Measurements from ENCODE around the gene SMIM41.

The SMIM41 gene

DNA sequence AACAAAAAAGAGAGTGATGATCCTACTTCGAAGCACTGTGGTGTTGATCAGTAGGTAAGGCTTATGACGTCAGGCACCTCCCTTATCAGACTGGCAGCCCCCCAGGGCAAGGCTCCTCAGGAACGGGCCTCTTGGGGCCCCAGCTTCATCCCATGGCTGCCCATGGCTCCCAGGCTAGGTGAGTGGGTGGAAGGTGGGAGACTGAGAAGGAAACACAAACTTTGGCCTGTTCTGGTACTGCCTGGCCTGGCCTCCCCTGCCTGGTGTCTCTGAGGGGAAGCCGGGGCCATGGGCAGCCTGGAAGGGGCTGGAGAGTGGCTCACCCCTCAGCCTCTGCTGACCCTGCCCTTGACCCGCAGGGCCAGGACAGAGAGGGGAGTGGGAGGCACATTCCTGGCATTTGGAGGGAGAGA is 73.4 kb downstream of the SMIM41 start:
- Histone ChIP-seq H3K4me3 (ENCODE audit: low read length in 2 of 2) (no peak overlapping the region), H3K9me3 (ENCODE audit: control insufficient read depth in 2 of 2, low read length in 2 of 2) (no peaks in the 10 kb centered on the region), H3K9ac (ENCODE audit: low read depth in 1 of 2, low read length in 2 of 2) (peak overlapping the region in 1 of 2 donors; percentile 78), H3K4me1 (ENCODE audit: control insufficient read depth in 2 of 2, insufficient read depth in 2 of 2, low read length in 2 of 2) (peaks cover 37 to 61% of the 10 kb centered on the region in 2 donors), H3K27ac (ENCODE audit: low read depth in 2 of 2, low read length in 2 of 2) (peak overlapping the region; percentile 98 to 100), H3K27me3 (ENCODE audit: control insufficient read depth in 2 of 2, insufficient read depth in 2 of 2, low read length in 2 of 2) (peaks cover 0 to 2% of the 10 kb centered on the region in 2 donors), H3K36me3 (ENCODE audit: control insufficient read depth in 2 of 2, insufficient read depth in 2 of 2, low read length in 2 of 2) (no peaks in the 10 kb centered on the region)

DNA sequence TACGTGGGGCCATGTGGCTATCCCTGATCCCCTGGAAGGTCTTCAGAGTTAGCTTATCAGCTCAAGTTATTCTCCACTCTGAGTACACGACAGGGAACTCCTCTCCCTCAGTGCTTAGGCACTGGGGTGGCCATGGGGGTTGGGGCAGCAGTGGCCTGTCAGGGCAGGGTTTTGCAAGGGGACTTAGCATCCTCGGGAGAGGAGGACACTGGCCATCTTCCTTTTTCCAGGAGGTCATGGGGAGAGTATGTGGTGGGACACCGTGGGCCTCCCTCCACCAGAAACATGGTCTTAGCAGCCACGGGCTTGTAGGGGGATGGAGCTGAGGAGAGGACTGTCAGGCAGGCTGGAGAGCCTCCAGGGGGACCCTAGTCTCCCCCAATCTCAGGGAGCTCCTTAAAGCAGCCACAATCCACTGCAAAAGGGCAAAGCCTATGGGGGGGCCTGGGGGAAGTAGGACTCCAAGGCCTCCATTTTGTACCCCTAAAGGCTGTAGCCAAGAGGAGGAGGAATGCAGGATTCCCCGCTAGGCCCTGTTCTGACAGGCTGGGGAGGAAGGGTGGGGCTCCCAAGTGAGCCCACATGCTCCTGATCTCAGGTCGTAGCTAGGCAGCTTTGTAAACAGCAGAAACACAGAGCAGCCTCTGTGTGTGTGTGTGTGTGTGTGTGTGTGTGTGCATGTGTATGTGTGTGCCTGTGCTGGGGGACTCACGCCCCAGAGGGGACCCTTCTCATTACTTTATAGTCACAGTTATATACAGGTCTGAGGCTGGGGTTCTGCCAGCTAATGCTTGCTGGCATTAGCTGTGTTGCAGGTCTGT is 75.8 kb downstream of the SMIM41 start:
- Histone ChIP-seq H3K4me3 (ENCODE audit: low read length in 2 of 2) (no peak overlapping the region), H3K4me1 (ENCODE audit: control insufficient read depth in 2 of 2, insufficient read depth in 2 of 2, low read length in 2 of 2) (peaks cover 15 to 37% of the 10 kb centered on the region in 2 donors), H3K36me3 (ENCODE audit: control insufficient read depth in 2 of 2, insufficient read depth in 2 of 2, low read length in 2 of 2) (no peaks in the 10 kb centered on the region), H3K27ac (ENCODE audit: low read depth in 2 of 2, low read length in 2 of 2) (no peak overlapping the region), H3K9me3 (ENCODE audit: control insufficient read depth in 2 of 2, low read length in 2 of 2) (no peaks in the 10 kb centered on the region), H3K27me3 (ENCODE audit: control insufficient read depth in 2 of 2, insufficient read depth in 2 of 2, low read length in 2 of 2) (peaks cover 0 to 2% of the 10 kb centered on the region in 2 donors), H3K9ac (ENCODE audit: low read depth in 1 of 2, low read length in 2 of 2) (peak overlapping the region in 1 of 2 donors; percentile 24)

DNA sequence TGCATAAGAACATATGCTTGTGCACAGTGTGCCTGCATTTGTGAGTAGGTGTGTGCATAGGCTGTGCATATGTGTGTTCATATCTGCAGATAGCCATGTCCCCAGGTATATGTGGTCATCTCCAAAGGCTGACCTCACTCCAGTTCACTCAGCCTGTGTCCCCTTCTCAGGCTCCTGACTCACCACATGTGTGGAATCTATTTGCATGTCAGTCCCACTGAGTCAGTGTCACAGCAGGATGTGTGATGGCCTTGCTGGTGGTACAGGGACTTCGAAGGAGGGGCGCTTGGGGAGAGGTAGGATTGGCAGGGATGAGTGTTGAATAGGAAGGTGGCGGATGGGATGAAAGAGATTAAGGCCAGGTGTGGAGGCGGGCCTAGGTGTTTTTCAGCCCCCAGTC is 76.8 kb downstream of the SMIM41 start:
- Histone ChIP-seq H3K27ac (ENCODE audit: low read depth in 2 of 2, low read length in 2 of 2) (no peak overlapping the region), H3K36me3 (ENCODE audit: control insufficient read depth in 2 of 2, insufficient read depth in 2 of 2, low read length in 2 of 2) (no peaks in the 10 kb centered on the region), H3K9ac (ENCODE audit: low read depth in 1 of 2, low read length in 2 of 2) (no peak overlapping the region), H3K4me3 (ENCODE audit: low read length in 2 of 2) (no peak overlapping the region), H3K9me3 (ENCODE audit: control insufficient read depth in 2 of 2, low read length in 2 of 2) (no peaks in the 10 kb centered on the region), H3K4me1 (ENCODE audit: control insufficient read depth in 2 of 2, insufficient read depth in 2 of 2, low read length in 2 of 2) (peaks cover 13 to 30% of the 10 kb centered on the region in 2 donors), H3K27me3 (ENCODE audit: control insufficient read depth in 2 of 2, insufficient read depth in 2 of 2, low read length in 2 of 2) (peaks cover 0 to 2% of the 10 kb centered on the region in 2 donors)

DNA sequence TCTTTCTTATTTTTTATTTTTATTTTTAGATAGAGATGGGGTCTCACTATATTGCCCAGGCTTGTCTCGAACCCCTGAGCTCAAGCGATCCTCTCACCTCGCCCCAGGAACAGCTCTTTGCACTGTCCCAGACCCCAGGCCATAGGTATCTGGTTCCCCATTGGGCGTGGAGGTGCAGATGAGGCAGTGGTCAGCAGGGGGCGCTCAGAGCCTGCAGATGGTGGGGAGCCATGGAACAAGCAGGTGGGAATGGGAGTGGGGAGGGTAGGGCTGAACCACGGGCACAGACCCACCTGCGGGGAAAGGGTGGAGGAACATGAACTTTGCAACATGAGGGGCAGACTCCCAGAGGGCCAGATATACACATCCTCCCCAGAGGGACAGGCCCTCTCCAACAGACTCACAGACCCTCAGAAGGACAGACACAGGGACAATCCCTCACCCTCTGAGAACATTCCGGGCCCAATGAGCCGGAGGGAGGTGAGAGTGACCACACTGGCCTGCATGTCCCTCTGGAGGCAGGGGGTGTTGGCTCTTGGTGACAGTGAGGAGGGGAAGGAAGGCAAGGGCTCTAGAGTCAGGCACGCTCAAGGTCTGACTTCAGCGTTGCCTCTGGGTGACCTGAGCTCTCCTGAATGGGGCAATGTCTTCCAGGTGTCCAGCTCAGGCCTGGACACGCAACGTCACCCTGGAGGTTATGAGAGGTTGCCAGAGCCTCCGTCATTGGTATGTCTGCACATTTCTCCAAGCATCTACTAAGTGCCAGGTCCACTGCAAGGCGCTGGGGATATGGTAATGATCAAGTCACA is 77.5 kb downstream of the SMIM41 start:
- H3K27ac ChIP-seq (ENCODE audit: low read depth in 2 of 2, low read length in 2 of 2): no peak overlapping the region
- H3K27me3 ChIP-seq (ENCODE audit: control insufficient read depth in 2 of 2, insufficient read depth in 2 of 2, low read length in 2 of 2): no peaks in the 10 kb centered on the region
- no peak overlapping the region for H3K9ac ChIP-seq (ENCODE audit: low read depth in 1 of 2, low read length in 2 of 2)
- H3K4me3 ChIP-seq (ENCODE audit: low read length in 2 of 2): no peak overlapping the region
- no peaks in the 10 kb centered on the region for H3K36me3 ChIP-seq (ENCODE audit: control insufficient read depth in 2 of 2, insufficient read depth in 2 of 2, low read length in 2 of 2)
- H3K9me3 ChIP-seq (ENCODE audit: control insufficient read depth in 2 of 2, low read length in 2 of 2): no peaks in the 10 kb centered on the region
- H3K4me1 ChIP-seq (ENCODE audit: control insufficient read depth in 2 of 2, insufficient read depth in 2 of 2, low read length in 2 of 2): peaks cover 6 to 24% of the 10 kb centered on the region in 2 donors

DNA sequence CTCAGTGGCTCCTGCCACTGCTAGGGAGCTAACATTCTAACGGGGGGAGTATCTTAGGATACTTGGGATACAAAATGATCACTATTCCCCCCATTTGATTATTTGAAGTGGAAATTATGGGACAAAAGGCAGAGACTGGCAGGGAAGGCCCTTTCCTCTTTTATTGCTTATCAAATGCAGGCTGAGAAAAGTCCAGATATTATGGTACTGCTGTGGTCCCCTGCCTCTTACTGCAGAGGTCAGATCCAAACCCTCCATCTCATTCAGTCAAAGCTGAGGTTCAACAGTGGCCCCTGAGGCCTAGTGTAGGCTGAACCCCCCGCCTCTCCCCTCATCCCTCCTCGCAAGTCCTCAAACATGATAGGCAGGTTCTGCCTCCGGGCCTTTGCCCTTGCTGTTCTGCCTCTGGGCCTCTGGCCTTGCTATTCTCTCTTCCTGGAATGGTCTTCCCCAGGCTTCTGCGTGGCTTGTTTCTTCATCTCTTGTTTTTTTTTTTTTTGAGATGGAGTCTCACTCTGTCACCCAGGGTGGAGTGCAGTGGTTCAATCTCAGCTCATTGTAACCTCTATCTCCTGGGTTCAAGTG is 78.2 kb downstream of the SMIM41 start:
- Histone ChIP-seq H3K4me3 (ENCODE audit: low read length in 2 of 2) (no peak overlapping the region), H3K9ac (ENCODE audit: low read depth in 1 of 2, low read length in 2 of 2) (no peak overlapping the region), H3K27me3 (ENCODE audit: control insufficient read depth in 2 of 2, insufficient read depth in 2 of 2, low read length in 2 of 2) (no peaks in the 10 kb centered on the region), H3K4me1 (ENCODE audit: control insufficient read depth in 2 of 2, insufficient read depth in 2 of 2, low read length in 2 of 2) (peaks cover 2 to 19% of the 10 kb centered on the region in 2 donors), H3K27ac (ENCODE audit: low read depth in 2 of 2, low read length in 2 of 2) (no peak overlapping the region), H3K36me3 (ENCODE audit: control insufficient read depth in 2 of 2, insufficient read depth in 2 of 2, low read length in 2 of 2) (no peaks in the 10 kb centered on the region), H3K9me3 (ENCODE audit: control insufficient read depth in 2 of 2, low read length in 2 of 2) (no peaks in the 10 kb centered on the region)
